NCI-H187 treated with DMSO at 0.1 percent for 48 hours (cell line): Measurements from ENCODE around the gene FOXJ2.
"Not testable (repeated sequence)": the region's sequence is repeated elsewhere in the genome, so short reads cannot be mapped to it uniquely, and the experiment has no call there.

ENCODE experiments used
- DNase-seq: peaks from one replicate; lab custom pipeline; 2025; lab: John Stamatoyannopoulos, UW

FOXJ2 gene

DNA sequence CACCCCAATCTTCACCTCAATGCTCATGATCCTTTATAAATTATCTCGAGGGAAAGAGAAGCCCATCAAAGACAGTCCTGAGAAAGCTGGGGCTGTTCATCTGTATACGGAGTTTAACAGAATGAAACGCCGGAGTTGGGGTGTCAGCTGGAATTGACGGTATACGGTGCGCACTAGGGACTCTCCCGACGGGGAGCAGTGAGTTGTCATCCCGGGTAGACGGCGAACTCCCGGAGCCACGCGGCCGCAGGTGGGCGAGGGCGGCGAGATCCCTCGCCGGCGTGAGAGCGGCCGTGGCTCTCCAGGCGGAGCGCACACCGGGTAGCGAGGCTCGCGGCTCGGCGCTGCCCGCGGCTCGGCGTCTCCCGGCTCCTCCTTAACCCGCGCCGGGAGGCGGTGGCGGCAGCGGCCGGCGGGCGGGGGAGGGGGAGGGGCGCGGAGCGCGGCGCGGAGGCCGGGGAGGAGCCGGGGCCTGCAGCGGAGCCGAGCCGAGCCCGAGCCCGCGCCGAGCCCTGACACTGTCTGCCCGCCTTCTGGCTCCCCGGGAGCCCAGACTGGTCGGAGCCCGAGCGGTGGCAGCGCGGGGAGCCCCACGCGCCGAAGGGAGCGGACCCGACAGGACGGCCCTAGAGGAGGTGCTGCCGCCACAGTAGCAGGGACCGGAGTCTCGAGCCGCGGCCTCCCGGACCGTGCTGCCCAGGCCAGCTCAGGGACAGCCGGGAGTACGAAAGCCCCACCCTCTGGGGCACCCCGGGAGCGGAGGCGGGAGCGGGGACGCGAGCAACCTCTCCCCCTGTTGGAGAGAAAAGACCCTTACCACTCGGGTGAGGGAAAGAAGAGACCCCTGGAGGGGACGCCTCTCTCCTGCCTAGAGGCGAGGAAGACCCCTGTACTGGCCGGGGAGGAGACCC lies at the start of gene FOXJ2:
Gene FOXJ2 (plus strand): TSS at position 475 of the 911 bp plus-strand sequence. CDS start 7,117 bp downstream, outside the sequence.
- no peak for DNase-seq

- DNase-seq, result not testable (repeated sequence)
Observed at GRCh38 chr12:7983019-7983418, 49.5 kb upstream of the FOXJ2 start.

- DNase-seq, result not testable (repeated sequence)
Observed at GRCh38 chr12:7983460-7983859, 49.1 kb upstream of the FOXJ2 start.

- DNase-seq, result no peak
Observed at GRCh38 chr12:7984900-7985299, 47.6 kb upstream of the FOXJ2 start.

DNA sequence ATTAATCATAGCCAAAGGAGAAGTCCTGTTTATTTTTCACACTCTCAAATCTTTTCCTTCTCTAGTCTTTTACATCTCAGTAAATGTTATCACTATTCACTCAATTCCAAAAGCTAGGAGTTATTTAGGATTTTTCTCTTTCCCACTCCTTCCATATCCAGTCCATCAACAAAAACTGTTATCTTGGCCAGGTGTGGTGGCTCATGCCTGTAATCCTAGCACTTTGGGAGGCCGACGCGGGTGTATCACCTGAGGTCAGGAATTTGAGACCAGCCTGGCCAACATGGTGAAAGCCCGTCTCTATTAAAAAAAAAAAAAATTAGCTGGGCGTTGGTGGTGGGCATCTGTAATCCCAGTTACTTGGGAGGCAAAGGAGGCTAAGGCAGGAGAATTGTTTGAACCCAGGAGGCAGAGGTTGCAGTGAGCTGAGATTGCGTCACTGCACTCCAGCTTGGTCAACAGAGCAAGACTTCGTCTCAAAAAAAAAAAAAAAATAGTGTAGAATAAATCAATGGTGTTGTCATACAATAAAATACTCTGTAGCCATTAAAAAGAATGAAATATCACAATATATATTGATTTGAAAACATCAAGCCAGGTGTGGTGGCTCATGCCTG lies 46.6 kb upstream of the FOXJ2 start:
- no peak for DNase-seq

- no peak for DNase-seq
Observed at GRCh38 chr12:7989827-7990491, 42.6 kb upstream of the FOXJ2 start.

GRCh38 chr12:7991535-7991934 lies 41.0 kb upstream of the FOXJ2 start:
- no peak for DNase-seq

DNA sequence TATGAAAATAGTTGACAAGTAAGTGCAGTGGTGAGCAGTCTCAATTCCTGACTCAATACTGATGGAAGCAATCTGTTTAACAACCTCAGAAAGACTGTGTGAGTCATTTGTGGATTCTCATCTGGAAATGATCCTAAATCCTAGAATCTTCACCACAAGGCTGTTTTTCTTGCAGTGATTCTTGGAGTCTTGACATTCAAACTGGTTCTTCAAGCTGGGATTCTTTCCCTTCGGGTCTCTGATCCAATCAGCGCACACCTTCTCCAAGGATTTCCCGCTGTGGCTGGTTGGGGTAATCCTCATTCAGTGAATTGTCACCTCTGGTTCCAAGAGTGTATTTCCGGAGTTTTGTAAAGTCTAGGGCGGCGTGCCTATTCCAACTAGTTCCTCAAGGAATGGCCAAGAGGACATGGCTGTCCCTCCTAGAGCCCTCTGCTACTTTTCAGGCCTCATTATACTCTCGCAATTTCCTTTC lies 37.7 kb upstream of the FOXJ2 start:
- no peak for DNase-seq

DNA sequence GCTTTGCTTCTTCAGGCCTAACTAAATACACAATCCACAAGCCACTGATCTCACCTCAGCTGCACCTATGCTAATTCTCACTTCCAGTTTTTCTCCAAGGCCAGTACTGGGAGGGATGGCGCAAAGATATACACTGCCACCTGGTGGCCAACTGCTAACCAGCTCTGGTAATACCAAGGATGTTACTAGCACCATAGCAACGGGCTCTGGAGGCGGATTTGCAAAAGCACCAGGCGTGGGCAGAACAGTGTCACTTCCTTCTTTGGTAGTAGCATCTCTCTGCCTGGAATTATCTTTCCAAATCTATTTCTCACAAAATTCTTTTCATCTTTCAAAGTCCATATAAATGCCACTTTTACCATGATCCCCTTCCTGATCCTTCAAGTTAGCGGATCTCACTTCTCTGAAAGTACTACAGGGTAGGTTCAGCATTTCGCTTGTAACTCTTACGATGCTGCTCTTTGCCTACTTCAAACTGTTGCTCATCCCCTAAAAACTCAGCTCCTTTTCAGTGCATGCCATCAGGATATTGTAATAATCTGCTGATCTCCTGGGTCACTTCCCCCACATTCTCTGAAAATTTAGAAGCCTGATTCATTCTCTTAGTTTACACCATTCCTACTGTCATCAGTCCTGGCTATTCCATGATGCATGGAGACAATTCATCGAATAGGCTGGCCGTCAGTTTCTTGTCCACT lies 37.1 kb upstream of the FOXJ2 start:
- DNase-seq, result no peak

DNA sequence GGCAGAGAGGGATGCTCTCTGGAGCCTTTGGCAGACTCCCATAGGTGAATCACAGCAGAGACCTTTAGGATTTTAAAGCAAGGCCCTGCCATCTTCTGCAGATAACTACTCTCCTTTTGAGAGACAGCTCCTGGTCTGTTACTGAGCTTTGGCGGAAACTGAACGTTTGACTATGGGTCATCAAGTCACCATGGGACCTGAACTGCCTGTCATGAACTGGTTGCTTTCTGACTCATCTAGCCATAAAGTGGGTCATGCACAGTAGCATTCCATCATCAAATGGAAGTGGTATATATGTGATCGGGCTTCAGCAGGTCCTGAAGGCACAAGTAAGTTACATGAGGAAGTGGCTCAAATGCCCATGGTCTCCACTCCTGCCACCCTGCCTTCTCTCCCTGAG lies 31.7 kb upstream of the FOXJ2 start:
- DNase-seq, result not testable (repeated sequence)

DNA sequence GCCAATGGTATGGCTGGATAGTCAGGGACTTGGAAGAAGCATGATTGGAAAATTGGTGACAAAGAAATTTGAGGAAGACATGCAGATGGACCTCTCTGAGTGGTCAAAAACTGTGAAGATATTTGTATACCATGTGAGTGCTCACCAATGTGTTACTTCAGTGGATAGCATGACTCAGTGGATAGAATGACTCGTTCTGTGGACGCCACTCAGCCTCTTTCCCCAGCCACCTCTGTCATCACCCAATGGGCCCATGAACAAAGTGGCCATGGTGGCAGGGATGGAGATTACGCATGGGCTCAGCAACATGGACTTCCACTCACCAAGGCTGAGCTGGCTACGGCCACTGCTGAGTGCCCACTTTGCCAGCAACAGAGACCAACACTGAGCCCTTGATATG lies 31.0 kb upstream of the FOXJ2 start:
- not testable (repeated sequence) for DNase-seq

- DNase-seq, result not testable (repeated sequence)
Observed at GRCh38 chr12:8004897-8005296, 27.6 kb upstream of the FOXJ2 start.

DNA sequence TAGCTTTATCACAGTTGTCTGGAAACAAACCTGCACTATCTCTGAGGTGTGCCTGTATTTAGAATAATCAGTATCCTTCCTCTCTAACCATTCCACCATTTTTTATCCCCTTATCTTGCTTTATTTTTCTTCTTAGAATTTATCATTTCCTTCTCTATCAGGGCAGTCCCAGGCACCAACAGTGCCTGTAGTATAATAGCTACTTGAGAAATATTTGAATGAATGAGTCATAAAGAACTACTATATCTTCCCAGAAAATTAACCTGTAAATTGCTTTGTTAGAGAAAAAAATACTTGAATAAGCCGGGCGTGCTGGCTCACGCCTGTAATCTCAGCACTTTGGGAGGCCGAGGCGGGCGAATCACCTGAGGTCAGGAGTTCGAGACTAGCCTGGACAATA lies 21.2 kb upstream of the FOXJ2 start:
- no peak for DNase-seq

- no peak for DNase-seq
Observed at GRCh38 chr12:8012651-8013309, 19.7 kb upstream of the FOXJ2 start.

DNA sequence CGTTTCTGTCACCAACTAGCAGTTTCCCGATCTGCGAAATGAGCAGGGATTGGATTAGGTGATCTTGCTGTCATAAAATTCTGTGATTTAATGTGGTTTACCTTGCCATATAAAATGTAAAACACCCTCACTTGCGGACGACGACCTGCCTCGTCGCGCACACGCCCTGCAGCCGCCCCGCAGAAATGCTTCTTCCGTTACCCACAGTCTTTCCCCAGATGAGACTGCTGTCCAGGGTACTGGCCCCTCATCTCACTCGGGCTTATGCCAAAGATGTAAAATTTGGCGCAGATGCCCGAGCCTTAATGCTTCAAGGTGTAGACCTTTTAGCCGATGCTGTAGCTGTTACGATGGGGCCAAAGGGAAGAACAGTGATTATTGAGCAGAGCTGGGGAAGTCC lies 17.7 kb upstream of the FOXJ2 start:
- DNase-seq, result no peak

DNA sequence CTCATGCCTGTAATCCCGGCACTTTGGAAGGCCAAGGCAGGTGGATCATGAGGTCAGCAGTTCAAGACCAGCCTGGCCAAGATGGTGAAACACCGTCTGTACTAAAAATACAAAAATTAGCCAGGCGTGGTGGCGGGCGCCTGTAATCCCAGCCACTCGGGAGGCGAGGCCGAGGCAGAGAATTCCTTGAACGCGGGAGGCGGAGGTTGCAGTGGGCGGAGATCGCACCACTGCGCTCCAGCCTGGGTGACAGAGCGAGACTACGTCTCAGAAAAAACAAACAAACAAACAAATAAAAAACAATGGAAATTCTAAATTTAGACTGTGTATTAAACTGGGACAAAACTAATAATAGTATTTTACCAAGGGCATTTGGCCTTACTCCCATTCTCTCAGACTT lies 14.3 kb upstream of the FOXJ2 start:
- not testable (repeated sequence) for DNase-seq

DNA sequence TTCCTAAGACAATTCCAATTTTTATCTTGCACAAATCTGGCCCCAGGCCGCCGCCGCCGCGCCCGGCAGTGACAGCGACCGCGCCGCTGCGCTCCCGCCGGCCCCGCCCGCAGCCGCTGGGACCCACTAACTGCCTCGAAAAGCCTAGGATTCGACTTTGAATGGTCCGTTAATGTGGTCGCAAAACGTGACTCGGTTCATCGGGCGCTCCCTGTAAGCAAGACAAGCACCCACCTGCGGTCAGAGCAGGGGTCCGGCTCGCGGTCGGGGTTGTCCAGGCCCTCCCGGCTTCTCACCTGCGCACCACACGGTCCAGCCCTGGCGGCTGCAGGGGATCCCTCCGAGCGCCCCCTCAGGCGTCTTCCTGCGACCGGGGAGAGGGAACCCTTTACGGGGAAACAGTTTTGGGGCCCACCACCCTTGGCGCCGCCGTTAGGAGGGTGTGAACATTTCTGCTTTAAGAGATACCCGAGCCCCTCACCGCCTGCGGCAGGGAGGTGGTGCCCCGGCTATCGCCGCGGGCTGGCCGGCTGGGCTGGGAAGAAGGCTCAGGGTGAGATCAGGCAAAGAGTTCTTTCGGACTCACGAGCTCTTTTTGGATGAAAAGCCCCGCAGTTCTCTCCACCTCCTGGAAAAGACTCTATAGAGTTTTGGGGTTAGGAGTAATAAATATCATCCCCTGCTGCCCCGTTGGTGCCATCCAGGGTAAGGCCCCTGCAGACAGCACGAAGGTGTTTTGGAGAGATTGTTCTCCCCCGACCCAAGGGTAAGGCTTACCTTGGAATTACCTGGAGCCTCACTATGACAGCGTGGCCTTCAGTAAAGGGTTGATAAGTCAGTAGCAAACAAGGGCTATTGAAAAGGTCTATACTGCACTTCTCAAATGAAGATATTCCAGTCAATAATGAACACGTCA lies 13.6 kb upstream of the FOXJ2 start:
- no peak for DNase-seq

- peak; percentile 71 for DNase-seq
Observed at GRCh38 chr12:8026291-8026900, 6.1 kb upstream of the FOXJ2 start.

GRCh38 chr12:8027856-8028255 lies 4.7 kb upstream of the FOXJ2 start:
- DNase-seq, result no peak

GRCh38 chr12:8028267-8028666 lies 4.2 kb upstream of the FOXJ2 start:
- no peak for DNase-seq
